RPMI7951 (cell line): ENCODE data around the gene ALK. TPM values are rescaled to one million over a fixed set of nuclear protein-coding genes. Genes with fewer than 3 reads are reported as not detected.
A peak's percentile ranks its signal among the peaks of the same experiment; 100 is the strongest.
"Not testable (repeated sequence)": the region's sequence is repeated elsewhere in the genome, so short reads cannot be mapped to it uniquely, and the experiment has no call there.

Source experiments
- DNase-seq: peaks from one replicate; pipeline ENCODE4 v3.0.0-alpha.2; 2012; ENCODE audit warnings: low read depth
- total RNA-seq: library from RNA; depleted of rRNA; stranded (reverse); fragments of >200 nt; shearing (Covaris generic); gene quantifications from 2 replicates; pipeline ENCODE4 v1.2.3, GENCODE V29; 2014

ALK gene
- total RNA-seq, 1 experiment from 2014 or later: 0.12 TPM

DNA sequence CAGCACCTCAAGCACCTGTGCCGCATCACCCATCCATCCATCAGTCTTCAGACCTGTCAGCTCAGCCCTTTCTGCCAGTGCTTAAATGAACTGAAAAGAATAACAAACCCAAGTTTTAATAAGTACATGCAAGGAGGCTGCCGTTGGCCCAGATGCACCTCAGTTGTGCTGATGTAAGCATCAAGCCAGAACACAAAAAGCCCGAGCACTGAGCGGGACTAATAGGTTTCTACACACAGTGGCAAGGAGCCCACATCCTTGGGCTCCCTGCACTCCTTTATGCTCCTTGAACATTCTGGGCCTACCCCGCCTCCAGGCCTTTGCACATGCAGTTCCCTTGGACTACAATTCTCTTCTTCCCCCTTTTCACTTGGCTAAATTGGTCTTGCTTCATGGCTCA, 165.6 kb downstream of the ALK start:
- no peak for DNase-seq

DNA sequence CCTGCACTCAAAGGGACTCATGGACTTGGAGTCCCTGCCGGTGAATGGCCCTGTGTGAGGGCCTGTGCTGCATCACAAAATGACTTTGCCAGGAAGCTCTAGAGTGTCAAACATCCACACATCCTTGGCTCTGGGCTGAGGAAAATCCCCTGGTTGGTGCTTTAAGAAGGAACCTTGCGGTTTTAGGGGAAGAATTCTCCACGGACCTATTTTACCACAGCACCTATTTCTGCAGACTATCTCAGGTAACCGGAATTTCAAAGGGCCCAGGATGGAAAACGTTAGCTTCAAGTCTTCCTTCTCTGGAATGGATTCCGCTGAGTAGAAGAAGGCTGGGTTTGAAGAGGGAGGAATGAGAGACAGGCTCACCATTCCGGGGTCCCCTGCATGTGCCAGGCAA, 166.2 kb downstream of the ALK start:
- no peak for DNase-seq

DNA sequence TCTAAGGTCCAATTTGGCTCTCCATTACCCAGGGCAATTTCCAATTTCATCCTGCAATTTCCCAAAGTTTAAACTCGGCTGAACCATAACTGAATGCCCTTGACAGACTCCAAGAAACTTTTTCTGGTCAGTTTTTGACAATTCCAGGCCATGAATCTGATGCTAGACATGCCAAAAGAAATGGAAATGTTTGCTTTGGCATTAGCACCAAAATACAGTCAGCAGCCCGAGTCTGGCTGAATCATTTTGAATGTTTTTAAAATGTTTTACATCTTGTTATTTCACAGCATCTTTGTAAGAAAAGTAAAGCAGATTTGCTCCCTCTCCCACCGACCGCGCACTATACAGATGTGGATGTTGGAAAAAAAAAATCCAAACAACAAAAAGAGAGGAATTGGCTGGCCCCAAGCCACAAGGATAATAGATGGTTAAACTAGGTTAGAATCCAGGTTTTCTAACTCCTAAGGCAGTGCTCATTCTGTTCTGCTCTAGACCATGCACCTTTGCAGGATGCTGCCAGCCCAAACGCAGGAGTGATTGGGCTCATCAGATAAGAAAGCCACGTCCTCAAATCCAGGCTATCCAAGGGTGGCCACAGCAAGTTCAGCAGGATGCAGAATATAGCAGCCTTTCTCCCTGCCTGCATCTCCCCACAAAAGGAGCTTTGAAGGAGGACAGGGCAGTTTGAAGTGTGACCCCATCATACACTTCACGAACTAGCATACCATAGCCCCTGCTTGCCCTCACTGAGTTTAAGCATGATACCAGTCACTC, 167.5 kb downstream of the ALK start:
- DNase-seq: no peak

DNA sequence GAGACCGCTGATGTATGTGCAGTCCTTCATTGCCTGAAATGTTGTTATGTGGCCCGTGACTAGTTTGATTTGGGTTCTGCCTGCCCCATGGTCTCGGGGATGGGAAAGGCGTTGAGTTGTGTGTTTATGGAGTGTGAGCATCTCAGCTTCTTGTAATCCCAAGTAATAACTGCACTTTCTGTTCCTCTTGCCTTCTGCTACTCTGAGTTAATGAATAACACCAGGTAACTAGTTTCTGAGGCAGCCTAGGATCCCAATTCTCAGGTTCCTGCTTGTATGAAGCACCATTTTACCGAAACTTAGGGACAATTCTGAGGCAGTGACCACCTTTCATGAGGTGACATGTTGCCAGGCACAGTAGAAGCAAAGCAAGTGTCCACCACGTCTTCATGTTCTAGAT, 170.0 kb downstream of the ALK start:
- no peak for DNase-seq

DNA sequence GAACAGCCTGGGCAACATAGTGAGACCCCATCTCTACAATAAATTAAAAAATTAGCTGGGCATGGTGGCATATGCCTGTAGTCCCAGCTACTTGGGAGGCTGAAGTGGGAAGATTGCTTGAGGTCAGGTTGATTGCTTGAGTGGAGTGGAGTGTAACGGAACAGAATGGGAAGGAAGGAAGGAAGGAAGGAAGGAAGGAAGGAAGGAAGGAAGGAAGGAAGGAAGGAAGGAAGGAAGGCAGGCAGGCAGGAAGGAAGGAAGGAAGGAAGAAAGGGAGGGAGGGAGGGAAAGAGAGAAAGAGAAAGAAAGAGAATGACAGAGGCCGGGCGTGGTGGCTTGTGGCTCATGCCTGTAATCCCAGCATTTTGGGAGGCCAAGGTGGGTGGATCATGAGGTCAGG, 170.9 kb downstream of the ALK start:
- DNase-seq: not testable (repeated sequence)

DNA sequence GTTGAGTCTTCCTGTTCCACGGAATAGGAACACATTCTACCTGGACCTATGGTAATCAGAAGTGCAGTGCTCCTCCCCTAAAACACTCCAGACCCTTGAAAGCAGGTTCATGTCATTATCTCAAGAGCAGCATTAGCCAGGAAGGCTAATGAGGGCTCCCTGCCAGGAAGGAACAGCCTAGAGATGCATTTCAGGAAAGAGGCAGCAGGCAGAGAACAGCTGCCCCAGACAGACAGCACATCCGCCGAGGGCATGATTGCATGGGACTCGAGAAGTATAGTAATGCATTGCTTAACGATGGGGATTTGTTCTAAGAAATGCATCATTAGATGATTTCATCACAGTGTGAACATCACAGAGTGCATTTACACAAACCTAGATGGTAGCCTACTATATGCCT, 171.5 kb downstream of the ALK start:
- peak; percentile 47 for DNase-seq

DNA sequence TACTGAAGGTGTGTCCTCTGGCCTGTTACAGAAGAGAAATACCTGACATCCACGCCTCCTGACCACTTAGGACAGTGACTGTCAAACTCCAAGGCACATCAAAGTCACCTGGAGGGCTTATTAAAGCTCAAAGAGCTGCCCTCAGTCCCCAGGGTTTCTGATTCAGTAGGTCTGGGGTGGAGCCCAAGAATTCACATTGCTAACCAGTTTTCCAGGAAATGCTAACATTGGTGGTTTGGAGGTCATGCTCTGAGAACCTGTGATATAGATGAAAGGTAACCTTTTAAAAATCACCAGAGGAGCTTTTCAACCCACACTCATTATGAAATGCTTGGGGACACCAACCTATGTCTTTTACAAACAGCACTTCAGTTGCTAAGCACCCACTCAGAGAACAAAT, 172.3 kb downstream of the ALK start:
- no peak for DNase-seq

DNA sequence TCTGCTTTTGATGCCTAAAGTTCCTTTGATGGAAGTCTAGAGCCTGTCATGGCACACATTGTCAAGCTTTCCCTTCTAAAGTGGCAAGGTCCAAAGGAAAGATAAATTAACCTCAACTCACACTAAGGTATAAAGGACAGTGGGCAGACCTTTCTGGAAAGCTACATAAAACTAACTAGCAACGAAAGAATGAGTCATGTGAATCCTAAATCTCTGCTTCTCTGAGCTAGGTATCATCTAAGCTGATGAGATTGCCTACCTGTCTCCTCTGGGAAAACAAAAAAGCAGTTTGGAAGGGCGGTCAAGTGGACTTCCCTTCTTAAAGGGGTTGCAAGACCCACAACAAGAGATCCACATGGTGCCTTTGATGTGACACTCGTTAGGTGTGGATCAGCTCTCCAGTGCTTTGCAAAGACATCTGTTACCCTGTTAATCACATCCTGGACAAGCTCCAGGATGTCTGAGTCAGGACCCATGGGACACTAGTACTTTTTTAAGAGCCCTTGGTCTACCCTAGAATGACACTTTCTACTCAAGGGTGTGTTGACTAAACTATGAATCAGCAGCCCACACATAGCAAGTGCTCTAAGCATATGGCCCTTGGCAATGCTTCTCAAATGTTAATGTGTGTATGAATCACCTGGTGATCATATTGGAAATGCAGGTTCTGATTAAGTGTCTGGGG, 173.5 kb downstream of the ALK start:
- peak; percentile 99 for DNase-seq

DNA sequence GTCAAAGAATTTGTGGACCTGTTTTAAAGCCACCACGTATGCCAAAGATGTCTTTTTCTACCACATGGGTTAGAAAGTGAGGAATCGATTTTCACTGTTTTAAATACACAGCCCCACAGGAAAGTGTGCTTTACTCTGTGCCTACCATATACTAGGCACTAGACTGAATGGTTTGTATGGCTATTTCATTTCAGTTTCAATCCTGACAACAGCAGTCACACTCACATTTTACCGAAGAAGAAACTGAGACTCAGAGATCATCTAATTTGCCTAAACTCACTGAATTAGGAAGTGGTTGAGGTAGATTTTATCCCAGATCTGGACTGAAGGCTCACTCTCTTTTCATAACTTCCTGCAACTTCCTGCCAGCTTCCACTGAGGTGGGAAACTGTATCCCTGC, 176.4 kb downstream of the ALK start:
- DNase-seq: no peak

DNA sequence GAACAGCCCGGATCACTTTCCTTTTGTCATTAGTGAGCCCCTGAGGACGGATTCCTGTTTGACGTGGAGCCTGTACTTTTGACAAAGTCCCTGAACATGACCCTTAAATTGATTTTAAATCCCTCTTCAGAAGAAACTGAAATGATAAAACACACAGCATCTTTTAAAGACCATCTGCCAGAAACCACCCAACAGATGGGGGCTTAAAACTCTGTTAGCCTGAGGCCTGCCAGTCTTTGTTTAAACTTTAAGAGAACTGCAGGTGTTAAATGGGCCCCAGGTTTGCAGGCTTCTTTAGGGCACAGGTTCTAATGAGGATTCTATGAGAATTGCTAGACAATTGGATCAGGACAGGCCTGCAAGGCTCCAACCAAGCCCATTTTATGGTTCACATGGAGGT, 177.9 kb downstream of the ALK start:
- DNase-seq: no peak

DNA sequence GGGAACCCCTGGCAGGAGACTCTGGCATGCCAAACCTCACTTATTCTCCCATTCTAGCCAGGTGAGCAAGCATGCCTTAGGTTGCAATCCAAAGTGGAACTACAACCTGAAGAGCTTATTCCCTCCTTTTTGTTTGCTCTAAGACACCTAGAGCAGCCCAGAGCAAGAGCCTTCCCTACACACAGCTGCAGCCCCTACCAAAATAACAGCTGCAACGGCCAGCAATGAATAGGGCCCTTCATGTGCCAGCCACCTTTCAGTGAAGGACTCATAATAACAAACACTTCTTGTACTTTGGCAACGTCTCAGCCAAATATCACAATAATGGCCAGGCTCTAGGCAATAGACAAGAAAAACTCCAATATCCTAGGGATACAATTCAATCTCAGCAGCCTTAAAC, 178.7 kb downstream of the ALK start:
- no peak for DNase-seq

DNA sequence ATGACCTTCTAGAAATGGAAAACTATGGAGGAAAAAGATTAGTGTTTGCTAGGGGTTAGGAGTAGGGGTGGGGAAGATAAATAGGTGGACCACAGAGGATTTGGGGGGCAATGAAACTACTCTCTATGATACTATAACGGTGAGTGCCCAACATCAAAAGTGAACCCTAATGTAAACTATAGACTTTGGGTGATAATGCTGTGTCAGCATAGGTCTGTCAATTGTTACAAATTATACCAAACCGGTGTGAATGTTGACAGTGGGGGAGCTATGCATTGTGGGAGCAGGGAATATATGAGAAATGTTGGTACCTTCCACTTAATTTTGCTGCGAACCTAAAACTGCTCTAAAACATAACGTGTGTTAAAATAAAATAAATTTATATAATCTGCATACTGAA, 180.3 kb downstream of the ALK start:
- DNase-seq: no peak

DNA sequence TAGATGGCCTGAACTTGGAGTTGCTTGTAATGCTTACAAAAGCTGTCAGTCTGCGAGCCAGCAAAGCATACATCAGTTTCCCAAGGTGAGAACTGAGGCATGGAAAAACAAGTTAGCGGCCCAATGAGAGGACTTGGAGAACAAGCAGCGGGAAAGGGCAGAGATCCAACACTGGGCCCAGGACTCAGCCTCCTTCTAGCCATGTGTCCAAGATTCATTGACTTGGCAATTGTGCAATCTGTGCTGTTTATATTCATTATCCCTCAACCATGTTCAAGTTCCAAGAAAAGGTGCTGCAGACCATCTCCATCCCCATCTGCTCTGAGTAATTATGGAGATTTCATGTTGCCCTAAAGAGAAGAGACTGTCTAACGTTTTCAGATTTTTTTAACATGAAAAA, 187.4 kb downstream of the ALK start:
- DNase-seq: no peak

DNA sequence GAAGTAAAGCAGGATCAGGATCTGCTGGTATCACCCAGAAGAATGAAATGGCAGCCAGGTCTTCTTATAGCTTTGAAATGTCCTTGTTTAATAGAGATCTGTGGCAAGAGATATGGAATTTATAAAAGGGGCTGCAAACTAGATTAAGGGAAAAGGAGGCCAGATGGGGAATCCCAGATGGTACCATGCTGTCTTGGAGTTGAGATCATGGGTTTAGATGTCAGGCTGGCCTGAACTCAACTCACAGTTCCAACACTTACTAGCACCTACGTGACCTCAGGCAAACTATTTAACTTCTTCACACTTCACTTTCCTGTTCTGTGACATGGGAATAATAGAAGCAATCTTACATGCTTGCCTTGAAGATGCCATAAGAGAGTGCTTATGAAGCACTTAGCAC, 188.2 kb downstream of the ALK start:
- no peak for DNase-seq

DNA sequence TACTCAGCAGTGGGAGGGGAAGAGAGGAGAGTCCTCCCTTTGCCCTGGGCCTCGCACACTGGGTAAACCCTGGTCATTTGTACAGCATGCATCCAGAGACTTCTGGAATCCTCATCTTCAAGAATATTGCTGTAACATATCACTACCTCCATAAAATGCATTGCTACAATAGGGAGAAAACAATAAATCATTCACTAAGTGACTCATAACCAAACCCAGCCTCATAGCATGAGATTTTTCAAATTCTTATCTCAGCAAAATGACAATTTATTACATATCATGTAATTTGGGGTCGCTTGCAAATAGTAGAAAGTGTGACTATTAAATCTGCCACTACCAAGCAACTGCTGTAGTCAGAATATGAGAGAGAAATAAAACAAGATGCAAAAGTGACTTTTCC, 189.4 kb downstream of the ALK start:
- DNase-seq: no peak

DNA sequence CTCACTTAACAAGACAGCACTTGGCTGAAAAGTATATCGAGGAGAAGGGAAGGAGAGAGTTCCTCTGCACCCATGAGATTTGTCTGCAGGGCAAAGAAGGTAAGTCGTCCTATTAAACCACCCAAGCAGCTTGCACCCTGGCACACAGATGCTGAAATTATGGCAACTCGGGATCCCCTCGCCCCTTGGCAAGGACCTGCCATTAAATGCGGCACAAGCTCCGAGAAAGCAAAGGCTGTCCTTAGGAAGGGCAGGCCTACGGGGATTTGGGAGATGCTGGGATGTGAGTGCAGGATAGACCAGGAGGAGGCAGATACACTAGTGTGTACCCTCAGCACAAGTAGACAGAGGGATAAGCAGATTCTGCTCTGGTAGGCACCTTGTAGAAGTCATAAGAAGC, 191.5 kb downstream of the ALK start:
- no peak for DNase-seq

DNA sequence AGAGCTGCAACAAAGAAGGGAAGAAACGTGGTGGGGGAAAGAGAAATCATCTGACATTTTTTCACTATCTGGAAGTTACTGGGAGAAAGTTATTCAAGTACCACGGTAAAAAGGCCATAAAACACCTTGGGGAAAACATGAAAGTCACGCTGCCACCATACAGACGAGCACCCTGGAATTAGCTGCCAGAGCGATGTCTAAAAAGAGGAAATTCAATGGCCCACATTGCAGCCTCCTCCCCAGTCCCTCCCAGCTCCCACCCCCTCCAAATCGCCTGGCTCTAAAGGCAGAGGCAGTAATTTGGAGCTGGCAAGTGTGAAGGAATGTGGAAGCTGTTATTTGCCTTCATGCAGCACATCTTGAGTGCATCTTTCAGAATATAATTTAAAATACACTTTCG, 192.0 kb downstream of the ALK start:
- no peak for DNase-seq

DNA sequence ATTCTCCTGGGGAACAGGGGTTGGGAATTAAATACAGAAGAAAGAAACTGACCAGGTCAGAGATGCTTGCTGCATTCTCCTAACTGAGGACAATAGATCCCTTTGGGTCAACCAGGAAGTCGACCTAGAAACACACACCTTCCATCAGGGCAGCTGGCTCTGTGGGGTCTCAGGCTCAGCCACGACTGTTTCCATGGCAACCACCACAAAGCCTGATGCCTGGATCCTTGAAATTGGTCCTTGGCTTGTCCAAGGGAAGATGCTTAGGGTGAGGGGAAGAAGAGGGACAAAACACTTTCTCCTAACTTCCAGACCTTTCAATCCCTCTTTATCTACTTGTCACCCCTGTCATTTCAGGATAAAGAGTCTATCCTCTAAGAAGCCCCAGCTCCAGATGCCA, 194.4 kb downstream of the ALK start:
- no peak for DNase-seq

DNA sequence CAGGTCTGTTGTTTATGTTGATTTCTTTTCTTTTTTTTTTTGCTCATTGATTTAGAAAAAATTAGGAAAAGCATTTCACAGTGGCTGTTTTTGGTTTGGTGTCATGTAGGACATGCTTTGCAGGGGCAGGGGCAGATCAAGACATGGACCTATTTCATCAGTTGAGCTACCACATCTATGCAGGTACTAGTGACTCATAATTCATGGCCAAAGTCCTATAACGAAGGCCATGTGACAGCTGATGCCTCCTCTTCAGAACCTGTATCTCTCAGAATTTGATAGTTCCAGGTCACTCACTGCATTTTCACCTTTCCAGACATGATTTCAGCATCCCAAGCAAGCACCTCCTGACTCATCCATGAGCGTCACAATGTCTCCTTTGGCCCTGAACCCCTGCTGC, 195.8 kb downstream of the ALK start:
- no peak for DNase-seq

DNA sequence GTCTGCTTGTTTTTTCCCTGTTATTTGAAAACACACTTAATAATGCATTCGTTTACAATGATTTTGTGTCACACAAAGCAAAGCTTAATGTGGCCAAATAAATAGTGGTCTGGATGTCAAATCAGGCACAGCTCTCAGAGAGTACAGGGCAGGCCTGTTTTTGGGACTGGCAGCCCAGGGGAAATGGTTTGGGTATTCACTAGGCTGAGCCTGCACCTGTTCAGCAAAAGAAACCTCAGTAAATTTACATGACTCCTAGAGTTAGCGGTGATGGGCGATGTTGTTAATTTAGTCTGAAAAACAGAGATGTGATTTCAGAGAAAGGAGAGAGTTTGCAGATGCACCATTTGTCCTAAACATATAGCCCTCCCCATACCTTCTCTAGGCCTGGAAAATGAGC, 197.1 kb downstream of the ALK start:
- DNase-seq: no peak

DNA sequence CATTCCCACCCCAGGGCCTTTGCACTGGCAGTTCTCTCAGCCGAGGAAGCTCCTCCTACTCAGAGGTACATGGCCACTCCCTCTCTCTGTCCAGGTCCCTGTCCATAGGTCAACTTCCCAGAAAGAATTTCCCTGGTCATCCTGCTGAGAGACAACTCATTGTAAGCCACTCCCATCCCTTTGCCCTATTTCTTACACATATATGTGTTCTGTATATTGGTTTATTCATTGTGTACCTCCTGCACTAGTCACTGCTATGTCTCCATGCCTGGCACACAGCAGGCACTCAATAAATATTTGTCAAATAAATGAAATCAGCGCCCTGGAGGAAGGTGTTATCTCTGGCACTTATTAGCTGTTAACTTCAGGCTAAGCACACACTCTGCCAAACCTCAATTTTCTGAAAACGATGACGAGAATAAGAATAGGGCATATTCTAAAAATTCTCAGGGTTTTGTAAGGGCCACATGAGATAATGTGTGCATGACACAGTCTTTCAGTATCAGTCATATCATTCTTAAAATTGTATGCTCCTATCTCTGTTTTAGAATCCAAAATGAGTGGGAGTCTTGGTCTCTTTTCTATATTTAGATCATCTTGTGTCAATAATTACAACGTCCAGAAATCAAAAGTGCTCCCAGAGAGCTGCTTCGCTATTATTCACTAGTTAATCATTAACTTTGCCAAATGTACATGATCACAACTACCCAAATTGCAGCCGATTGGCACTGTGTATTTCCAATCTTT, 198.0 kb downstream of the ALK start:
- DNase-seq: no peak

DNA sequence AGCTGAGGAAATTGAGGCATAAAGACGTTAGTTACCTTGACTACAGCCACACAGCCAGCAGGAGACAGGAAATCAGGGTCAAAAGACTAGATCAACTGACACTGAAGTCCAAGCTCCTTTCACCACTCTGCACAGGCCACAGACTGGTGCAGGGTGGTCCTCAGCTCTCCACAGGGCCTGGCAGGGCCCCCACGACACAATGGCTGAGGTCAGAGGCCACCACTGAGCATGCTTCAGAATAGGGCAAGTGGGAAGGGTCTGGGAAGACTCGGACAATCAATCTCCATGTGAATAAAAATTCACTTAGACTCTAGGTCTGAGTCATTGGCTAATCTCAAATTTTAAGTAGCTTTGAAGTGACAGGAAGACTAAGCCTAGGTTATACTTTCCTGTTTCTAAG, 201.7 kb downstream of the ALK start:
- no peak for DNase-seq

DNA sequence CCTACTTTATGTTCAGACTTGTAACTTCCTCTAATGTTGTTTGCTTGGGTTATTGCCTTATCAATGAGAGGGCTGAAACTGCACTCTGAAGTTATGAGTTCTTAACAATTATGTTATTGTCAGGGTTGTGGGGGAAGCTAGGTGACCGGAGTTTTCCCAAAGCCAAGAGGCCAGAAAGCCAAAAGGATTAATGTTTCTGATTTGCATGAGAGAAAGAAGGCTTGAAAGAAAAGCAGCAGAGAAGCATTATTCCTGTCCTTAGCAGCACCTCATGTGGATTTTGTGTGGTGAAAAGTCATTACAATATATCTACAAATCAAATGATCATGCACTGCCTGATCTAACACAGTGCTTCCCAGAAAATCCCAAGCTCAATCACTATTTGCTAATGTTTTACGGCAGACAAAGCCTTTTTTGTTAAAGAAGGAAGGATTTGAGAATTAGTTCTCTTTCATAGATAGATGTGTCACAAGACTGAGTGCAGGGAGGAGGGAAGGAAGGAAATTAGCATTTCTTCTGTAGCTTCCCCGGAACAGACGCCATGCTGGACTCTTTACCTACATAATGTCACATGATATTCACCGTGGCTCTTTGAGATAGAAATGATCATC, 203.2 kb downstream of the ALK start:
- no peak for DNase-seq
